HG03469 (cell line): ENCODE data around the gene ABHD15.

Experiments
- ATAC-seq: cut with Tn5 transposase; IDR thresholded peaks from one replicate; pipeline ENCODE4 v1.9.1; 2021; ENCODE audit warnings: mild to moderate bottlenecking, moderate library complexity, moderate number of reproducible peaks; ENCODE audit not compliant: unreplicated experiment

The ABHD15 gene

DNA sequence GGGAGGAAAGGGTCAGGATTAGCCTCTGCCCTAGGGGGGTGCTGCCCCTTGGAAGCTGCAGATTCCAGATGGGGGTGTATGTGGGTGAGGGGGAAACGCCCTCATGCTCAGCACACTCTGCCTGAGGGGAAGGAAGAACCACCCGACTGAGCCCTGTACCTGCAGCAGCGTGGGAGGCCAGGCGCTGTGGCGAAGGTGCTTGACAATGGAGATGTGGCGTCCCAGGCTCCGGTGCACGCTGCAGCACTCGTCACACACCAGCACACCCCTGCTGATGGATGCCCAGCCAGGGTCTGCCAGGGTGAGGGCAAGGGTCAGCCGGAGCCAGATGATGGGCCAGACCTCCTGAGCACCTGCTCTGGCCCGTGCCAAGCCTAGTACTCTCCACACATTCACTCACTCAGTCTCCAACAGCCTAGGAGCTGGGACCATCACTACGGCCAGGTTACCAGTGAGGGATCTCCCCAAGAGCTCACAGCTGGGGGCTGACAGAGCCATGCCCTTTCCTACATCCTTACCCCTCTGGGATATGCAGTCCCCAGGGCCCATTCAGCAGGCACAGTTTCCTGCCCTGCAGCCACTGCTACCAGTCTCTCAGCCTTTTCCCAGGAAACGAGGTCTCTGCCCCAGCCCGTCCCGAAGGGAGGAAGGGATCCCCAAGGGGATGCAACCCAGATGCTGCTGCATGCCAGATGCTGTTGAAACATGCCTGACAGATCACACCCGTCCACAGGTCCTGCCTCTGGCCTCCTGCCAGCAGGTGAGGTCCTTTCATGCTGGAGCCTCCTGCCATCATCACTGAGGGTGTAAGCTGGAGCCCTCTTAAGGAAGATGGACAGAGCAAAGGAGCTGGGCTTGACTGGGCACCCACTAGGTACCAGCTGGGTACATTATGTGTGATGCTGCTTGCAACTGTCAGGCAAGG lies 16.7 kb upstream of the ABHD15 start:
- ATAC-seq, result no peak

- ATAC-seq, result no peak
Observed at GRCh38 chr17:29582772-29583171, 15.9 kb upstream of the ABHD15 start.

- ATAC-seq, result no peak
Observed at GRCh38 chr17:29582254-29582765, 15.5 kb upstream of the ABHD15 start.

DNA sequence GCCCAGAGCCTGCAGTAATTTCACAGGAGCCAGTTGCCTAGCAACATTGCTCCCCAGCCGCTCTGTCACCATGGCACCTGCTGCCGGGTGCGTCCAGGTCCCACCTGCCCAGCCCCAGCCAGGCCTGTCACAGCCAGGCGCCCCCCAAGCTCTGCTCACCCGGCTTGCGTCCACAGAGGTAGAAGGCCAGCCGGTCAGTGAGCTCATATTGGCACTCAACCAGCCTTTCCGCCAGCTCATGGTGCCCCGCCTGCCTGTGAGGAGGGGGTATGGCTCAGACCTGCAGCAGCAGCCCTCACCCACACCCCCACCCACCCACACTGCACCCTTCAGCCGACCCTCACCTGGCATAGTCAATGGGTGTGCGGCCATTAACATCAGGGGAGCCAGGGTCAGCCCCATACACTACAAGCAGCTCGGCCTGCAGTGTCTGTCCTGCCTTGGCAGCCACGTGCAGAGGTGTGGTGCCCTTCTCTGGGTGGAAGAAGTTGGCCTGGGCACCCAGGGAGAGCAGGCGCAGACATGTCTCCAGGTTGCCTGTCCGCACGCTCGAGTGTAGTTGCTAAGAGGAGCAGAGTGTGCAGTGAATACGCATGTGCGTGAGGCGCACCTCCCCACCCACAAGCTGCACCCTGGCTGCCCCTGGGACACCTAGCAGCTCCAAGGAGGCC lies 14.9 kb upstream of the ABHD15 start:
- no peak for ATAC-seq

- no peak for ATAC-seq
Observed at GRCh38 chr17:29579866-29580771, 13.3 kb upstream of the ABHD15 start.

DNA sequence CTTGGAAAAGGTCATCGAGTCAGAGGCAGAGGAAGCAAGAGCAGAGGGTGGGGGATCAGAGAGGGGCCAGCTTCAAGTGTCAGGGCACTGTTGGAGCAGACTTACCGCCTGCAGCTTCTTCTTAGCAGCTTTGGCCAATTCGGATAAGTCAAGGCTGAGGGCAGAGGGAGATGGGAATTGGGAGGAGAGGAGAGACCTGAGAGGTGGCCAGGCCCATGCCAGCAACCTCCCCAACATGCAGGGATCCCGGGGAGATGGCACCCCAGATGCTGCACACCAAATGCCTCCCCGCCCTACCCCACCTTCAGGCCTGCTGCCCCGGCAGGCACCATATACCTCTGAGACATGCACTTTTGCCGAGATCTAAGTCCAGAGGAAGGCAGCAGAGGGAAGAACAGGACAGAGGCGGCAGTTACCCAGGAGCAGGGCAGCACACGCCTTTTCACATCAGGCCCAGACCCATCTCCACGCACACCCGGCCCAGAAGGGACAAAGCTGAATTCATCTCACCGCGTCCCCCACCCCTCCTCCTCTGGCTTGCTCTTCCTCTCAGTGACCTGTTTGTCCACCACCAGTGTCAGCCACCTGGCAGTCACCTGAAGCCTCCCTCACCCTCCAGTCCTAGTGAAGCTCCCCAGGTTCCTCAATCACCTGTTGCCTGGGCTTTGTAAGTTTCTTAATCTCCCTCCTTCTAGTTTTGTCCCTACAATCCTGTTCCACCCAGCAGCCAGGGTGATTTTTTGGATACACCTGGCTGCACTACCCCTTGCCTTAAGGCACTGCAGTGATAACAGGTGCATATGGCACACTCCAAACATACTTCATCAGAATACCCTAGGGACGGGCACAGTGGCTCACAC lies 12.0 kb upstream of the ABHD15 start:
- ATAC-seq, result no peak

GRCh38 chr17:29577385-29578211 lies 10.8 kb upstream of the ABHD15 start:
- ATAC-seq, result no peak

- ATAC-seq, result no peak
Observed at GRCh38 chr17:29577001-29577370, 10.1 kb upstream of the ABHD15 start.

- no peak for ATAC-seq
Observed at GRCh38 chr17:29576214-29577000, 9.6 kb upstream of the ABHD15 start.

- ATAC-seq, result no peak
Observed at GRCh38 chr17:29575511-29576213, 8.8 kb upstream of the ABHD15 start.

- ATAC-seq, result no peak
Observed at GRCh38 chr17:29574732-29575510, 8.1 kb upstream of the ABHD15 start.

GRCh38 chr17:29573871-29574731 lies 7.3 kb upstream of the ABHD15 start:
- no peak for ATAC-seq

- no peak for ATAC-seq
Observed at GRCh38 chr17:29573558-29573869, 6.7 kb upstream of the ABHD15 start.

DNA sequence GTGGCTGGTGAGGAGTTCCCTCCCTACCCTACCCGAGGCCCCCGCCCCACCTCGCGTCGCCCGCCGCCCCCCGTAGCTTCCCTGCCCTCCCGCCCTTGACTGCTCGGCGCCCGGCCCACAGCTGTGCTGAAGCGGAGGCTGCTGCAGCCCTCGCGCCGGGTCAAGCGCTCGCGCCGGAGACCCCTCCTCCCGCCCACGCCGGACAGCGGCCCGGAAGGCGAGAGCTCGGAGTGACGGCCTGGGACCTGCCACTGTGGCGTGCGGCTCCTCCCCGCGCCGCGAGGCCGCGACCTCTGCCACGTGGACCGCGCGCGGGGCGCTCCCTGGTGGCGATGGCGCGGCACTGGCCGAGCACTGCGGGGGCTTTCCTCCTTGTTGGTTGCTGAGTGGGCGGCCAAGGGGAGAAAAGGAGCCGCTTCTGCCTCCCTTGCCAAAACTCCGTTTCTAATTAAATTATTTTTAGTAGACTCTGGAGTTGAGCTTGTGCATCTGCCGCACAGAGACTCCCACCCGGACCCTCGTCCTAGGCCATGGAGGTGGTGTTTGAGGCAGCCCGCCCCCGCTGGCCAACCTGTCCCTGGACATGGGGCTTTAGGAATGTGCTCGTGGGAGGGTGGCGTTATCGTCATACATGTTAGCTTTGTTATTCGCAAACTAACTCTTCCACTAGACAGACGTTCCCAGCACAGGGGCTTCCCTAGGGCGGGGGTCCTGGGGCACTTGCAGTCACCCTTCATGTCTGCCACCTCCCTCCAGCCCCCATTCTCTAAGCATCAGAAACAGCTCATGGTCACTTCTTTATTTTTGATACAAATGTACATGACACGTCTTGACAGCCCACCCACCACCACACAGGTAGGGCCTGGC lies 6.1 kb upstream of the ABHD15 start:
- ATAC-seq, result no peak
